HepG2 (cell line): Measurements from ENCODE around the gene CCL19. TPM values are rescaled to one million over a fixed set of nuclear protein-coding genes. Genes with fewer than 3 reads are reported as not detected.
A peak's percentile ranks its signal among the peaks of the same experiment; 100 is the strongest.

ENCODE experiments used
- ARID5B ChIP-seq: IDR thresholded peaks from 2 replicates; pipeline ENCODE4 v1.4.0; 2020; ENCODE audit warnings: mild to moderate bottlenecking, missing genetic modification reagents
- ATF5 ChIP-seq: sonication (generic); formaldehyde crosslinking; IDR thresholded peaks from 2 replicates; pipeline ENCODE4 v1.4.0; 2020; ENCODE audit warnings: mild to moderate bottlenecking, low read depth, missing genetic modification reagents
- CSRNP1 ChIP-seq: sonication (generic); formaldehyde crosslinking; IDR thresholded peaks from 2 replicates; pipeline ENCODE4 v1.8.1; 2023; ENCODE audit warnings: mild to moderate bottlenecking, missing genetic modification reagents
- HHEX ChIP-seq: IDR thresholded peaks from 2 replicates; pipeline ENCODE4 v1.6.1; 2016; ENCODE audit warnings: control low read depth
- KIAA2018 ChIP-seq: sonication (generic); formaldehyde crosslinking; IDR thresholded peaks from 2 replicates; pipeline ENCODE4 v1.5.0; 2020; ENCODE audit warnings: mild to moderate bottlenecking, missing genetic modification reagents, borderline replicate concordance
- KMT2B ChIP-seq: IDR thresholded peaks from 2 replicates; pipeline ENCODE4 v1.6.1; 2016; ENCODE audit warnings: missing genetic modification reagents, missing compliant biosample characterization
- NR2F6 ChIP-seq, 2 experiments: IDR thresholded peaks; 2 replicates each; pipeline ENCODE4 v1.6.1; 2016; ENCODE audit warnings: antibody characterized with exemption in 1 of 2, mild to moderate bottlenecking in 1 of 2
- SOX13 ChIP-seq, 3 experiments: fragments of 450-650 bp in 1 of 3; sonication (generic) in 1 of 3; formaldehyde crosslinking in 1 of 3; IDR thresholded peaks in 2 of 3; conservative IDR thresholded peaks in 1 of 3; 2 replicates each; pipeline versions ENCODE4 v1.5.0 to v1.6.1; 2016 to 2020; ENCODE audit warnings: antibody characterized with exemption in 1 of 3, mild to moderate bottlenecking in 1 of 3, missing compliant biosample characterization in 1 of 3, missing genetic modification reagents in 1 of 3, moderate library complexity in 1 of 3
- ZBTB21 ChIP-seq: sonication (generic); formaldehyde crosslinking; IDR thresholded peaks from 2 replicates; pipeline ENCODE4 v1.4.0; 2020; ENCODE audit warnings: missing genetic modification reagents
- ZNF331 ChIP-seq: sonication (generic); formaldehyde crosslinking; IDR thresholded peaks from 2 replicates; pipeline ENCODE4 v1.4.0; 2020; ENCODE audit warnings: missing genetic modification reagents
- ZNF510 ChIP-seq: sonication (generic); formaldehyde crosslinking; IDR thresholded peaks from 2 replicates; pipeline ENCODE4 v1.4.0; 2020; ENCODE audit warnings: low read depth, mild to moderate bottlenecking, missing genetic modification reagents
- ZNF724P ChIP-seq: sonication (generic); formaldehyde crosslinking; IDR thresholded peaks from 2 replicates; pipeline ENCODE4 v1.8.0; 2022; ENCODE audit warnings: missing genetic modification reagents, borderline replicate concordance
- ZNF777 ChIP-seq: sonication (generic); formaldehyde crosslinking; IDR thresholded peaks from 2 replicates; pipeline ENCODE4 v1.4.0; 2020; ENCODE audit warnings: missing genetic modification reagents
- ZNF891 ChIP-seq: sonication (generic); formaldehyde crosslinking; IDR thresholded peaks from 2 replicates; pipeline ENCODE4 v1.5.0; 2020; ENCODE audit warnings: mild to moderate bottlenecking, missing genetic modification reagents
- polyA plus RNA-seq, 8 experiments: library from polyadenylated mRNA; depleted of rRNA in 3 of 8; stranded (reverse) in 7 of 8; unstranded in 1 of 8; fragments of >200 nt; fragmentation: Illumina TruSeq in 4 of 8; extraction: Trizol in 4 of 8; gene quantifications; 2 replicates each; pipeline versions ENCODE4 v1.2.1 to v1.2.3, GENCODE V29; 2011 to 2016; ENCODE audit warnings: low read depth in 4 of 8, missing spikeins in 1 of 8, mixed read lengths in 1 of 8; ENCODE audit not compliant: insufficient read depth in 1 of 8
- total RNA-seq, 5 experiments: library from RNA; depleted of rRNA; stranded (reverse); fragments of >200 nt; fragmentation: Illumina TruSeq; extraction: Trizol; gene quantifications; 2 replicates each; pipeline ENCODE4 v1.2.3, GENCODE V29; 2016; ENCODE audit warnings: low read depth in 1 of 5

The CCL19 gene
- total and polyA plus RNA-seq, 2 of the 13 experiments (the other 11 are each of a cell fraction or from before 2014, with no cell fraction given), result not detected

GRCh38 chr9:34651876-34652601, 39.0 kb downstream of the CCL19 start, which contains the start of gene IL11RA (continued):
- TF ChIP-seq ATF5 (CRISPR knock-in tag) (no peak), ZBTB21 (no peak), ZNF510 (no peak), HHEX (no peak), NR2F6 (IDR thresholded peaks at IDR 0.05) (peak; percentile 73), NR2F6 (CRISPR knock-in tag; IDR thresholded peaks at IDR 0.05) (peak; percentile 96), ZNF331 (CRISPR knock-in tag) (peak; percentile 39; the same call in 1 of the 2 replicates), ZNF891 (CRISPR knock-in tag) (0 out of 2 replicates have a peak, but pooled peaks have one; percentile 32), ZNF724P (CRISPR knock-in tag) (no peak), ARID5B (peak; percentile 66; the same call in 1 of the 2 replicates), ZNF777 (CRISPR knock-in tag) (no peak), CSRNP1 (CRISPR knock-in tag) (no peak), SOX13 (IDR thresholded peaks at IDR 0.05) (no peak), SOX13 (CRISPR knock-in tag; conservative IDR thresholded peaks at IDR 0.05 in 1 of 2, IDR thresholded peaks at IDR 0.05 in 1 of 2) (no peak; a peak in 2 of 4 replicates), KMT2B (CRISPR knock-in tag) (no peak), KIAA2018 (CRISPR knock-in tag) (no peak)
